PFSK-1 (cell line): ENCODE measurements around the gene SCUBE1.

Experiments used
- SIN3A ChIP-seq: IDR thresholded peaks from 2 replicates; pipeline ENCODE4 v1.6.1; 2012; ENCODE audit warnings: mild to moderate bottlenecking, low read length, moderate library complexity, borderline replicate concordance; ENCODE audit not compliant: insufficient read depth
- TAF1 ChIP-seq: IDR thresholded peaks from 2 replicates; pipeline ENCODE4 v1.6.1; 2012; ENCODE audit warnings: low read length, control low read depth, borderline replicate concordance; ENCODE audit not compliant: insufficient read depth

GRCh38 chr22:43274595-43275240 lies 68.5 kb downstream of the SCUBE1 start:
- TF ChIP-seq TAF1 (no peak), SIN3A (no peak)
